Neural progenitor cell (in vitro differentiated cells): ENCODE data around the gene MAML3.

ENCODE experiments used
- EZH2 ChIP-seq: fragments of 200-600 bp; sonication (generic); IDR thresholded peaks from 2 replicates; pipeline ENCODE4 v1.6.1; 2017; ENCODE audit warnings: antibody characterized with exemption, mild to moderate bottlenecking, moderate library complexity
- EZH2phosphoT487 ChIP-seq: fragments of 200-600 bp; sonication (generic); IDR thresholded peaks from 2 replicates; pipeline ENCODE4 v1.6.1; 2017; ENCODE audit warnings: antibody characterized with exemption
- TF ChIP-seq, protein P1 (sequence below): fragments of 200-600 bp; sonication (generic); IDR thresholded peaks from 2 replicates; pipeline ENCODE4 v1.5.1; 2017; ENCODE audit warnings: antibody characterized with exemption, mild to moderate bottlenecking

DNA sequence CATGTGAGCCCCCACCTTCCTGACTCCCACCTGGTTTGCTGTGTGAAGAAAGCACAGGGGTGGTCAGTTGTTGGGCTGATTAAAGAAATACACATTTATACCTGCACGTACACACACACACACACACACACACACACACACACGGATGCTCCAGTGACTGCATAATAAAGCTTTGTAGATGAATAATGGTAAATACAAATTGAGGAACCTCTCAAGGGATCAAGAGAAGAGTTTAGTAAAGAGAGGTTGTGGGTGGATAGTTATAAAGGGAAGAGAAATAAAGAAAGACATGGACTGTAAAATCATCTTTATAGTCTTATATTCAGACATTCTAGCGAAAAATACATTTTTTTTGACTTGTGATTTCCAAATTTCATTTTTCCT lies 344.2 kb downstream of the MAML3 start:
- TF ChIP-seq, protein P1, sequence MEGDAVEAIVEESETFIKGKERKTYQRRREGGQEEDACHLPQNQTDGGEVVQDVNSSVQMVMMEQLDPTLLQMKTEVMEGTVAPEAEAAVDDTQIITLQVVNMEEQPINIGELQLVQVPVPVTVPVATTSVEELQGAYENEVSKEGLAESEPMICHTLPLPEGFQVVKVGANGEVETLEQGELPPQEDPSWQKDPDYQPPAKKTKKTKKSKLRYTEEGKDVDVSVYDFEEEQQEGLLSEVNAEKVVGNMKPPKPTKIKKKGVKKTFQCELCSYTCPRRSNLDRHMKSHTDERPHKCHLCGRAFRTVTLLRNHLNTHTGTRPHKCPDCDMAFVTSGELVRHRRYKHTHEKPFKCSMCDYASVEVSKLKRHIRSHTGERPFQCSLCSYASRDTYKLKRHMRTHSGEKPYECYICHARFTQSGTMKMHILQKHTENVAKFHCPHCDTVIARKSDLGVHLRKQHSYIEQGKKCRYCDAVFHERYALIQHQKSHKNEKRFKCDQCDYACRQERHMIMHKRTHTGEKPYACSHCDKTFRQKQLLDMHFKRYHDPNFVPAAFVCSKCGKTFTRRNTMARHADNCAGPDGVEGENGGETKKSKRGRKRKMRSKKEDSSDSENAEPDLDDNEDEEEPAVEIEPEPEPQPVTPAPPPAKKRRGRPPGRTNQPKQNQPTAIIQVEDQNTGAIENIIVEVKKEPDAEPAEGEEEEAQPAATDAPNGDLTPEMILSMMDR = no peak
- TF ChIP-seq EZH2phosphoT487 (no peak), EZH2 (no peak)
